ENCODE measurements around the gene PRR19. TPM values are rescaled to one million over a fixed set of nuclear protein-coding genes. Genes with fewer than 3 reads are reported as not detected.

Gene PRR19
- total RNA-seq, 1 experiment from 2014 or later: 3.2 TPM

GRCh38 chr19:42326969-42327368 lies 25.0 kb downstream of the PRR19 start:
- H3K4ac ChIP-seq (ENCODE audit: low read depth, low read length): no peak overlapping the region
- Mint-ChIP-seq H3K4me3 (peak overlapping the region; percentile 80 to 89), H3K27me3 (ENCODE audit: low read depth) (peaks cover 28% of the 10 kb centered on the region), H3K4me1 (peaks cover 25 to 32% of the 10 kb centered on the region in 2 experiments), H3K9me3 (no peaks in the 10 kb centered on the region), H3K36me3 (ENCODE audit: insufficient read depth in 1 of 3, low read depth in 3 of 3) (peaks cover 0 to 3% (median 0%) of the 10 kb centered on the region in 3 experiments; a peak in 2 of 7 replicates), H3K27ac (no peak overlapping the region)
- H3K14ac ChIP-seq (ENCODE audit: insufficient read depth, low read length): no peak overlapping the region
- peaks cover 19% of the 10 kb centered on the region for H3K23me2 ChIP-seq (ENCODE audit: insufficient read length, low read depth, low read length, poor library complexity, severe bottlenecking)
- no peak overlapping the region for H2AK5ac ChIP-seq (ENCODE audit: insufficient read length, low read length)
- no peak overlapping the region for H2AFZ ChIP-seq (ENCODE audit: low read length)
- H4K20me1 ChIP-seq (ENCODE audit: control insufficient read depth, insufficient read depth, insufficient read length): no peaks in the 10 kb centered on the region
- no peak for TF ChIP-seq CTCF (conservative IDR thresholded peaks at IDR 0.05)
- H4K8ac ChIP-seq (replicated peaks; ENCODE audit: insufficient read length, low read depth, low read length): no peak overlapping the region
- H2BK12ac ChIP-seq (ENCODE audit: insufficient read length, low read depth, low read length): no peak overlapping the region
- peaks cover 5% of the 10 kb centered on the region; the same call in 1 of the 2 replicates for H3K79me2 ChIP-seq (ENCODE audit: insufficient read depth, low read length)
- H3K56ac ChIP-seq (ENCODE audit: insufficient read length, low read depth, low read length): no peak overlapping the region
- no peak overlapping the region for H2BK5ac ChIP-seq (ENCODE audit: insufficient read length, low read length)
- H2BK20ac ChIP-seq (ENCODE audit: low read depth, low read length, poor library complexity, severe bottlenecking): no peak overlapping the region
- no peaks in the 10 kb centered on the region; the same call in 1 of the 2 replicates for H3K4me1 ChIP-seq (ENCODE audit: insufficient read depth, low read length)
- peaks cover 11% of the 10 kb centered on the region for H3K79me1 ChIP-seq (ENCODE audit: insufficient read depth, low read depth, low read length, poor library complexity, severe bottlenecking)
- H3T11ph ChIP-seq (ENCODE audit: low read length): no peak overlapping the region
- H3K23ac ChIP-seq (ENCODE audit: insufficient read length, low read depth, low read length): no peak overlapping the region
- H3K4me2 ChIP-seq (ENCODE audit: insufficient read depth, insufficient read length, low read length): peak overlapping the region; percentile 45
- no peaks in the 10 kb centered on the region for H3K27me3 ChIP-seq (ENCODE audit: insufficient read depth, low read length)
- H3K9me3 ChIP-seq (ENCODE audit: control insufficient read depth, low read depth, low read length): no peaks in the 10 kb centered on the region
- H4K5ac ChIP-seq (ENCODE audit: insufficient read length, low read depth, low read length): no peak overlapping the region
- H3K9ac ChIP-seq (ENCODE audit: extremely low read depth, insufficient read length, low read length): no peak overlapping the region
- no peak overlapping the region; the same call in 1 of the 2 replicates for H2BK15ac ChIP-seq (ENCODE audit: low read depth, low read length)
- H3K27ac ChIP-seq (ENCODE audit: insufficient read length, low read depth, low read length): no peak overlapping the region
- no peak for DNase-seq
- H4K91ac ChIP-seq (ENCODE audit: insufficient read length, low read depth, low read length): no peak overlapping the region
- no peak overlapping the region for H2BK120ac ChIP-seq (ENCODE audit: low read depth, low read length, poor library complexity, severe bottlenecking)
- no peak overlapping the region for H3K18ac ChIP-seq (ENCODE audit: insufficient read length, low read depth, low read length)
